GM13976 (cell line): ENCODE measurements around the gene SULT1C2.

Experiments
- DNase-seq: peaks from one replicate; pipeline ENCODE4 v3.0.0; 2012; ENCODE audit warnings: low spot score
- CTCF ChIP-seq: IDR thresholded peaks from 2 replicates; pipeline ENCODE4 v1.5.1; 2012; ENCODE audit warnings: borderline replicate concordance, mild to moderate bottlenecking; ENCODE audit not compliant: insufficient read depth; ENCODE audit errors: extremely low read depth, missing control alignments, control extremely low read depth
- in situ Hi-C: fragments of 300-500 bp; cut with MboI; formaldehyde crosslinking; loops from one replicate; pipeline ENCODE4 v1.12.0; 2022; ENCODE audit warnings: low sequenced_read_pairs, mixed read lengths, inconsistent platforms; ENCODE audit not compliant: unreplicated experiment

SULT1C2 gene

GRCh38 chr2:108316461-108317258 is 28.0 kb downstream of the SULT1C2 start:
- no peak for TF ChIP-seq CTCF
- no peak for DNase-seq
- in situ Hi-C loops = no loop called here

- in situ Hi-C loops = no loop called here
- no peak for TF ChIP-seq CTCF
- DNase-seq = no peak
These were observed 31.7 kb downstream of the SULT1C2 start for GRCh38 chr2:108320326-108320922.

GRCh38 chr2:108323619-108324018 is 34.9 kb downstream of the SULT1C2 start:
- in situ Hi-C loops = no loop called here
- TF ChIP-seq CTCF = no peak
- DNase-seq = no peak

- no peak for TF ChIP-seq CTCF
- in situ Hi-C loops = no loop called here
- no peak for DNase-seq
These were observed 36.0 kb downstream of the SULT1C2 start for GRCh38 chr2:108324531-108325255.

- in situ Hi-C loops = no loop called here
These were observed 37.1 kb downstream of the SULT1C2 start for GRCh38 chr2:108325756-108326155.

GRCh38 chr2:108329771-108330170 is 41.1 kb downstream of the SULT1C2 start:
- TF ChIP-seq CTCF = no peak
- no peak for DNase-seq
- in situ Hi-C loops = no loop called here

More at GRCh38 chr2:108325756-108326155, 37.1 kb downstream of the SULT1C2 start:
- DNase-seq = no peak
- no peak for TF ChIP-seq CTCF
